ENCODE measurements around the gene NOS3. TPM values are rescaled to one million over a fixed set of nuclear protein-coding genes. Genes with fewer than 3 reads are reported as not detected.

Gene NOS3
- total and polyA plus RNA-seq, 7 donors = 1.4 to 13.2 (median 5.8) TPM

- Histone ChIP-seq H3K27me3 (ENCODE audit: insufficient read depth in 3 of 3, low read length in 2 of 3) (peaks cover 0 to 25% (median 0%) of the 10 kb centered on the region in 3 donors), H3K9me3 (no peaks in the 10 kb centered on the region), H3K36me3 (ENCODE audit: insufficient read depth in 1 of 2, low read depth in 1 of 2) (no peaks in the 10 kb centered on the region), H3K4me1 (no peaks in the 10 kb centered on the region), H3K4me3 (no peak overlapping the region), H3K27ac (no peak overlapping the region)
- WGBS, 3 donors = 9 to 13% (median 11%) methylated on average over 16 of the region's 16 CpGs
- DNase-seq (peak; percentile 57 to 70), ATAC-seq (peak in 2 of 4 donors; percentile 39 to 54)
- peak; percentile 49 for TF ChIP-seq CTCF (IDR thresholded peaks at IDR 0.05)
- intact Hi-C loops (cut with DNase I) = loop anchor here in 1 of 2 donors (10.0 kb wide), 1 partner anchor 201 kb away; no protein-coding TSS in a partner anchor
These were observed 4.7 kb upstream of the NOS3 start for GRCh38 chr7:150986099-150986512.

GRCh38 chr7:150986556-150986955, 4.3 kb upstream of the NOS3 start:
- TF ChIP-seq CTCF (IDR thresholded peaks at IDR 0.05) = no peak
- Histone ChIP-seq H3K4me3 (no peak overlapping the region), H3K9me3 (no peaks in the 10 kb centered on the region), H3K27me3 (ENCODE audit: insufficient read depth in 3 of 3, low read length in 2 of 3) (peaks cover 0 to 20% (median 0%) of the 10 kb centered on the region in 3 donors), H3K36me3 (ENCODE audit: insufficient read depth in 1 of 2, low read depth in 1 of 2) (no peaks in the 10 kb centered on the region), H3K4me1 (no peaks in the 10 kb centered on the region), H3K27ac (no peak overlapping the region)
- ATAC-seq = no peak
- no peak for DNase-seq
- intact Hi-C loops (cut with DNase I) = loop anchor here in 1 of 2 donors (10.0 kb wide), 1 partner anchor 202 kb away; no protein-coding TSS in a partner anchor
- WGBS, 3 donors = 57 to 61% (median 60%) methylated on average over 5 of the region's 5 CpGs

GRCh38 chr7:150988230-150989226, 2.3 kb upstream of the NOS3 start:
- DNase-seq (peak; percentile 64 to 77), ATAC-seq (peak; percentile 57 to 70 (median 67))
- Histone ChIP-seq H3K27ac (peak overlapping the region; percentile 9), H3K4me3 (no peak overlapping the region), H3K27me3 (ENCODE audit: insufficient read depth in 3 of 3, low read length in 2 of 3) (peaks cover 0 to 4% (median 0%) of the 10 kb centered on the region in 3 donors), H3K9me3 (no peaks in the 10 kb centered on the region), H3K4me1 (no peaks in the 10 kb centered on the region), H3K36me3 (ENCODE audit: insufficient read depth in 1 of 2, low read depth in 1 of 2) (no peaks in the 10 kb centered on the region)
- peak; percentile 84 for TF ChIP-seq CTCF (IDR thresholded peaks at IDR 0.05)
- intact Hi-C loops (cut with DNase I) = loop anchor here in 1 of 2 donors (1.0 to 10.0 kb wide), 2 partner anchors 89 to 204 kb away; no protein-coding TSS in a partner anchor
- WGBS, 3 donors = 15 to 19% (median 17%) methylated on average over 26 to 31 of the region's 31 CpGs

GRCh38 chr7:150989456-150989855, 1.4 kb upstream of the NOS3 start:
- Histone ChIP-seq H3K36me3 (ENCODE audit: insufficient read depth in 1 of 2, low read depth in 1 of 2) (no peaks in the 10 kb centered on the region), H3K4me1 (no peaks in the 10 kb centered on the region), H3K4me3 (no peak overlapping the region), H3K27ac (peak overlapping the region; percentile 9), H3K27me3 (ENCODE audit: insufficient read depth in 3 of 3, low read length in 2 of 3) (peaks cover 0 to 4% (median 0%) of the 10 kb centered on the region in 3 donors), H3K9me3 (no peaks in the 10 kb centered on the region)
- 32 to 42% (median 35%) methylated on average over 6 to 7 of the region's 7 CpGs for WGBS, 3 donors
- intact Hi-C loops (cut with DNase I) = loop anchor here in 1 of 2 donors (10.0 kb wide), 1 partner anchor 205 kb away; no protein-coding TSS in a partner anchor
- ATAC-seq = no peak
- TF ChIP-seq CTCF (IDR thresholded peaks at IDR 0.05) = no peak
- DNase-seq = no peak

Data from psoas muscle (tissue), 8 donors.